Measurements from ENCODE around the gene MRPL51.

DNA sequence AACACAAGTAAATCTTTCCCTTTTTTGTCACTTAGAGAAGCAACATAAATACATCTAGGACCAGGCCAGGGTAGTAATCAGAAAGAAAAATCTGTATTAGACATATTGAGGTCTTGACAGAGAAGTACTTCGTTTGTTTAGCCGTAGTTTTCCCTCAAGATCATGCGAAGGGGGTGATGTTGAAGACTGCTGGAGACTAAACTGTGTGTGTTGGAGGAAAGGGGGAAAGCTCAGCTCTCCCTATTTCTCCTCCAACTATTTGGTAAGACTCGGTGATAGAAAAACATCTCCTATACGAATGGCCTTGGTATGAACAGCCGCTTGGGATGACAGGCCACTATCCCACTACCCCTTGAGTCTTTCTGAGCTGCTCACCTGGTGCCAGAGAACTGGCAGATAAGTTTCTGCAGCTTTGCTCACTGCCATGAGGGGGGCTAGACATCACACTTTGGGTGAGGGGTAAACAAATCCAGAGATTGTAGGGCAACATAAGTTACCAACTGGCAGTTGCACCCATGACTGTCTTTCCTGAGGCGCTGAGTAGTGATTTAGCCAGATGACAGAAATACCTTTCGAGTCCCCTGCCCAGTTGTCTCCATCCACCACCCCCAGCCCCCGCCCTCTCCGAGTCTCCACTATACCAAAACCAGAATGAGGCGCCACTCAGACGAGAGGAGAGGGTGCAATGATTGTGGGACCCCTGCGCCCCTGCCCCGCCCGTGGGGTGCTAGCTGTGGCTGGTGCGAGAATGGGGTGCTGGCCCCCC lies 23.3 kb downstream of the MRPL51 start:
- TF ChIP-seq CTCF (IDR thresholded peaks at IDR 0.05) (no peak), EZH2 (IDR thresholded peaks at IDR 0.05; ENCODE audit: borderline replicate concordance, insufficient read depth, low read depth, low read length, poor library complexity, severe bottlenecking) (no peak)
